Smooth muscle cell (in vitro differentiated cells): ENCODE measurements around the gene FLNC. TPM values are rescaled to one million over a fixed set of nuclear protein-coding genes. Genes with fewer than 3 reads are reported as not detected.

ENCODE experiments used
- DNase-seq: peaks from one replicate; lab custom pipeline; 2025; ENCODE audit not compliant: unreplicated experiment; lab: John Stamatoyannopoulos, UW
- H2AFZ ChIP-seq: fragments of 200-600 bp; sonication (generic); 2 replicates; pipeline ENCODE4 v1.6.0; 2016; ENCODE audit warnings: antibody characterized with exemption, low read depth, mild to moderate bottlenecking
- H3F3A ChIP-seq: fragments of 200-600 bp; sonication (generic); 2 replicates; pipeline ENCODE4 v1.6.0; 2017; ENCODE audit warnings: antibody characterized with exemption, low read depth
- H3K27ac ChIP-seq: fragments of 200-600 bp; sonication (generic); 2 replicates; pipeline ENCODE4 v1.5.1; 2016; ENCODE audit warnings: low read depth, mild to moderate bottlenecking
- H3K27me3 ChIP-seq: fragments of 200-600 bp; sonication (generic); 2 replicates; pipeline ENCODE4 v1.6.1; 2016; ENCODE audit warnings: low read depth, mild to moderate bottlenecking
- H3K36me3 ChIP-seq: fragments of 200-600 bp; sonication (generic); 2 replicates; pipeline ENCODE4 v1.5.1; 2016; ENCODE audit warnings: low read depth
- H3K4me1 ChIP-seq: fragments of 200-600 bp; sonication (generic); 2 replicates; pipeline ENCODE4 v1.5.1; 2016; ENCODE audit warnings: low read depth
- H3K4me2 ChIP-seq: fragments of 200-600 bp; sonication (generic); 2 replicates; pipeline ENCODE4 v1.6.0; 2016; ENCODE audit warnings: mild to moderate bottlenecking
- H3K4me3 ChIP-seq: fragments of 200-600 bp; sonication (generic); 2 replicates; pipeline ENCODE4 v1.5.1; 2016; ENCODE audit warnings: mild to moderate bottlenecking
- H3K79me2 ChIP-seq: fragments of 200-600 bp; sonication (generic); 2 replicates; pipeline ENCODE4 v1.6.0; 2016; ENCODE audit warnings: low read depth, mild to moderate bottlenecking
- H3K9ac ChIP-seq: fragments of 200-600 bp; sonication (generic); 2 replicates; pipeline ENCODE4 v1.6.0; 2016; ENCODE audit warnings: low read depth
- H3K9me3 ChIP-seq: fragments of 200-600 bp; sonication (generic); replicated peaks from 2 replicates; pipeline ENCODE4 v1.5.1; 2016; ENCODE audit warnings: low read depth
- H4K20me1 ChIP-seq: fragments of 200-600 bp; sonication (generic); 2 replicates; pipeline ENCODE4 v1.6.0; 2016; ENCODE audit warnings: low read depth
- WGBS: methylation state at CpG from one replicate; pipeline ENCODE4 v1.1.7; 2016; ENCODE audit warnings: low lambda C conversion rate; 5-methylcytosine and 5-hydroxymethylcytosine counted together
- polyA plus RNA-seq: library from polyadenylated mRNA; unstranded; fragments of >200 nt; fragmentation: Nextera tagmentation; extraction: Ambion mirVana; gene quantifications from 2 replicates; pipeline ENCODE4 v1.2.1, GENCODE V29; 2016
- total RNA-seq: library from RNA; depleted of rRNA; stranded (reverse); fragments of >200 nt; gene quantifications from 2 replicates; pipeline ENCODE4 v1.2.3, GENCODE V29; 2014
- TF ChIP-seq, protein P1 (sequence below): fragments of 200-600 bp; sonication (generic); IDR thresholded peaks from 2 replicates; pipeline ENCODE4 v1.5.1; 2017; ENCODE audit warnings: borderline replicate concordance, mild to moderate bottlenecking, antibody characterized with exemption; ENCODE audit not compliant: insufficient read depth, poor library complexity, severe bottlenecking

The FLNC gene
- total and polyA plus RNA-seq, 2 experiments from 2014 or later = 31.7 to 34.2 TPM

DNA sequence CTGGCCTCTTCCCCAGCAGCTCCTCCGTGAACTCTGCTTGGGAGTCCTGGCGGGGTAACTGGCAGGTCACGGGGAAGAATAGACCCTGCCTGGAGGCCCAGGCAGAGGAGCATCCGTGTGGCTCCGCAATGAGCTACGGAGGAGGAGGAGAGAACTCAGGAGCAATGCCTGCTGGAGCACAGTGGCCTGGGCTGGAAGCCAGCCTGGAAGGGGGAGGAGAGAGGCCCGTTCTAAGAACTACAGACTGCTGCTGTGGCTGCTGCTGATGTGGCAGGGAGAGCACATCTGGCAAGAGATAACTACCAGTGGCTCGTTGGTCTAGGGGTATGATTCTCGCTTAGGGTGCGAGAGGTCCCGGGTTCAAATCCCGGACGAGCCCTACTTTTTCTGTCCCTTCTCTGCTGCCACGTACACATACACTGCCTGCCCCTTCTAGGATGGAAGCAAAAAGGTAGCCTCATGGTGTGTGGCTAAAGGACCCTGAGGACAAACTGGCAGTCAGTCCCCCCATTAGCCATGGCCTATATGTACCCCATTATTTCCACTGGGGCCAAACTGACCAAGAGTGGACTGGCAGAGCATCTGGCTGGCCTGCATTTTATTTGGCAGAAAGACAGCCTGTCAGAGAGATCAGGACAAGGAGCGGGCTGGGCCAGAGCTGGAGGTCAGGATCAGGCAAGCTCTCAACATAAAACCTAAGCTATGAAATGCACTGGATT lies 46.9 kb upstream of the FLNC start:
- DNase-seq = peak; percentile 52
- Histone ChIP-seq H3F3A (no peaks in the 10 kb centered on the region), H3K9me3 (no peaks in the 10 kb centered on the region), H2AFZ (no peak overlapping the region), H3K4me1 (no peaks in the 10 kb centered on the region), H3K36me3 (no peaks in the 10 kb centered on the region), H3K27me3 (no peaks in the 10 kb centered on the region), H4K20me1 (no peaks in the 10 kb centered on the region), H3K9ac (no peak overlapping the region), H3K27ac (no peak overlapping the region), H3K4me2 (peak overlapping the region; percentile 44), H3K79me2 (no peaks in the 10 kb centered on the region), H3K4me3 (no peak overlapping the region)
- WGBS = 14% methylated on average over 15 of the region's 15 CpGs
- TF ChIP-seq, protein P1, sequence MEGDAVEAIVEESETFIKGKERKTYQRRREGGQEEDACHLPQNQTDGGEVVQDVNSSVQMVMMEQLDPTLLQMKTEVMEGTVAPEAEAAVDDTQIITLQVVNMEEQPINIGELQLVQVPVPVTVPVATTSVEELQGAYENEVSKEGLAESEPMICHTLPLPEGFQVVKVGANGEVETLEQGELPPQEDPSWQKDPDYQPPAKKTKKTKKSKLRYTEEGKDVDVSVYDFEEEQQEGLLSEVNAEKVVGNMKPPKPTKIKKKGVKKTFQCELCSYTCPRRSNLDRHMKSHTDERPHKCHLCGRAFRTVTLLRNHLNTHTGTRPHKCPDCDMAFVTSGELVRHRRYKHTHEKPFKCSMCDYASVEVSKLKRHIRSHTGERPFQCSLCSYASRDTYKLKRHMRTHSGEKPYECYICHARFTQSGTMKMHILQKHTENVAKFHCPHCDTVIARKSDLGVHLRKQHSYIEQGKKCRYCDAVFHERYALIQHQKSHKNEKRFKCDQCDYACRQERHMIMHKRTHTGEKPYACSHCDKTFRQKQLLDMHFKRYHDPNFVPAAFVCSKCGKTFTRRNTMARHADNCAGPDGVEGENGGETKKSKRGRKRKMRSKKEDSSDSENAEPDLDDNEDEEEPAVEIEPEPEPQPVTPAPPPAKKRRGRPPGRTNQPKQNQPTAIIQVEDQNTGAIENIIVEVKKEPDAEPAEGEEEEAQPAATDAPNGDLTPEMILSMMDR = no peak

GRCh38 chr7:128785738-128786137 lies 44.5 kb upstream of the FLNC start:
- no peaks in the 10 kb centered on the region for H3K9me3 ChIP-seq
- TF ChIP-seq, protein P1 = no peak
- H3K27me3 ChIP-seq = no peaks in the 10 kb centered on the region
- no peak overlapping the region for H3K4me3 ChIP-seq
- H3K27ac ChIP-seq = no peak overlapping the region
- no peaks in the 10 kb centered on the region for H3F3A ChIP-seq
- DNase-seq = no peak
- H3K4me1 ChIP-seq = no peaks in the 10 kb centered on the region
- no peaks in the 10 kb centered on the region for H3K79me2 ChIP-seq
- no peaks in the 10 kb centered on the region for H3K36me3 ChIP-seq
- no peak overlapping the region for H3K4me2 ChIP-seq
- H2AFZ ChIP-seq = no peak overlapping the region
- 93% methylated on average over 3 of the region's 3 CpGs for WGBS
- no peak overlapping the region for H3K9ac ChIP-seq
- H4K20me1 ChIP-seq = no peaks in the 10 kb centered on the region

DNA sequence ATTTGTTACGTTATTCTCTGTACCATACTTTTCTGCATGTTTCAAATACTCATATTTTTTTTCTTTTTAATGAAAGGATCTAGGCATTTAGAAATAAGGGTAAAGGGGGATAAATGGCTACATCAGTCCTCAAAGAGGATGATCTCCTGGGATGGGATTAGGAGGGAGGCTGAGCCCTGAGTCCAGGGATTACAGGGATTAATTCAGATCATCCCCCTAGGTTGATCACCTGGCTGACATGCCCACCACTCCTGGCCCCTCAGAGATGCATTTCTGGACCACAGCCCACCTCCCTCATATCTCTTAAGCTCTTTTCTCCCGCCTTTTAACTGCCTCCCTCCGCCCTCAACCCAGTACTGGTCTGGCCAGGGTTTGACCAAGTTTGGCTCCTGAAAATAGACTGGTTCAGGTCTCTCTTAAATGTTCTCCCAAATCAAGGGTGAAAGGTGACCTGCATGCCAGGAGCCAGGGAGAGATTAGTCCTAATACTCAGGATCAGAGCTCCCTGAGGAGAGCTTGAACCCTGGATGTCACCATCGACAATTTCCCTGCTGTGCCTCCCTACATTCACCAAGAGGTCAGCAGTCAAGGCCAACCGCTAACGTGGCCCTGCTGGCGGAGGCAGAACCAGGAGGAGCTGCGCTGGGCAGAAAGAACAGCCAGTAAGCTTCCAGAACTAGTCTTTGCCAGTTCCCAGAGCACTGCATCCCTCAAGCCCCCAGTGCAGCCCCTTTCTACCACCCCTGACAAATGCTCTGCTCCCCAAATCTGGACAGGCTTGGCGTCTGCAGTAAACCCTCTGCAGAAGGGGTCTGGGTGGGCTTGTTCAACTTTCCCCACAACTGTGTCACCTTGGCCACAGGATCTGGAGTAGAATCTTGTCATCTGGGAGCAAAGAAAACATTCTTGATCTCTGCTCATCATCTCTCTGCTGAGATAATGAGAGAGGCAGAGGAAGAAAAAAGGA lies 41.5 kb upstream of the FLNC start:
- H3K79me2 ChIP-seq = no peaks in the 10 kb centered on the region
- TF ChIP-seq, protein P1 = no peak
- H3K27me3 ChIP-seq = no peaks in the 10 kb centered on the region

More for the DNA sequence above, 41.5 kb upstream of the FLNC start:
- no peak overlapping the region for H3K27ac ChIP-seq
- no peaks in the 10 kb centered on the region for H3F3A ChIP-seq
- no peaks in the 10 kb centered on the region for H4K20me1 ChIP-seq
- no peak overlapping the region for H3K4me2 ChIP-seq
- no peaks in the 10 kb centered on the region for H3K36me3 ChIP-seq
- WGBS = 86% methylated on average over 9 of the region's 9 CpGs
- H3K9ac ChIP-seq = no peak overlapping the region
- H3K4me1 ChIP-seq = peaks cover 9% of the 10 kb centered on the region
- H3K4me3 ChIP-seq = no peak overlapping the region
- no peak for DNase-seq
- H3K9me3 ChIP-seq = no peaks in the 10 kb centered on the region
- H2AFZ ChIP-seq = no peak overlapping the region
